ENCODE data around the gene CTNNAL1.

CTNNAL1 gene

GRCh38 chr9:109027176-109027575 lies 13.9 kb upstream of the CTNNAL1 start:
- DNase-seq, result no peak

GRCh38 chr9:109026306-109026705 lies 13.0 kb upstream of the CTNNAL1 start:
- DNase-seq, result no peak

GRCh38 chr9:109022873-109023272 lies 9.6 kb upstream of the CTNNAL1 start:
- no peak for DNase-seq

- DNase-seq, result no peak
These were observed 7.5 kb upstream of the CTNNAL1 start for GRCh38 chr9:109020581-109021511.

GRCh38 chr9:109020113-109020512 lies 6.8 kb upstream of the CTNNAL1 start:
- DNase-seq, result no peak

- no peak for DNase-seq
These were observed 6.1 kb upstream of the CTNNAL1 start for GRCh38 chr9:109019420-109019819.

- no peak for DNase-seq
These were observed 4.2 kb upstream of the CTNNAL1 start for GRCh38 chr9:109017493-109017892.

- no peak for DNase-seq
These were observed 3.8 kb upstream of the CTNNAL1 start for GRCh38 chr9:109017061-109017460.

- no peak for DNase-seq
These were observed 2.8 kb upstream of the CTNNAL1 start for GRCh38 chr9:109016132-109016531.

GRCh38 chr9:109014608-109015280 lies 1.4 kb upstream of the CTNNAL1 start:
- no peak for DNase-seq

- DNase-seq, result no peak
These were observed 644 bp upstream of the CTNNAL1 start for GRCh38 chr9:109013679-109014607.

- peak; percentile 62 to 63 for DNase-seq
These were observed 1.1 kb downstream of the CTNNAL1 start for GRCh38 chr9:109012009-109012875.

GRCh38 chr9:109011231-109011671 lies 2.0 kb downstream of the CTNNAL1 start:
- DNase-seq, result no peak

GRCh38 chr9:109010746-109011145 lies 2.6 kb downstream of the CTNNAL1 start:
- DNase-seq, result peak; percentile 68 to 75

GRCh38 chr9:109005678-109006077 lies 7.6 kb downstream of the CTNNAL1 start:
- no peak for DNase-seq

- no peak for DNase-seq
These were observed 10.2 kb downstream of the CTNNAL1 start for GRCh38 chr9:109003116-109003515.

- no peak for DNase-seq
These were observed 11.2 kb downstream of the CTNNAL1 start for GRCh38 chr9:109002141-109002540.

- no peak for DNase-seq
These were observed 12.0 kb downstream of the CTNNAL1 start for GRCh38 chr9:109001275-109001676.

GRCh38 chr9:108997112-108997511 lies 16.2 kb downstream of the CTNNAL1 start:
- no peak for DNase-seq

GRCh38 chr9:108996643-108997042 lies 16.7 kb downstream of the CTNNAL1 start:
- no peak for DNase-seq

- DNase-seq, result no peak
These were observed 18.6 kb downstream of the CTNNAL1 start for GRCh38 chr9:108994695-108995094.

- no peak for DNase-seq
These were observed 21.8 kb downstream of the CTNNAL1 start for GRCh38 chr9:108991479-108991878.
